Measurements from ENCODE around the gene ZNF442. TPM values are rescaled to one million over a fixed set of nuclear protein-coding genes. Genes with fewer than 3 reads are reported as not detected.
A peak's percentile ranks its signal among the peaks of the same experiment; 100 is the strongest.

Gene ZNF442
- polyA plus RNA-seq (2013): 0.32 and 0.51 TPM in 2 replicates

GRCh38 chr19:12365236-12366162, at the start of gene ZNF442:
TSS of gene ZNF442 (minus strand) at chr19:12365683. CDS start at chr19:12363631, 2,052 bp downstream.
- Histone ChIP-seq H4K8ac (ENCODE audit: low read depth, low read length) (peak within 1 kb of the TSS; percentile 70), H3K9ac (ENCODE audit: low read length) (peak within 1 kb of the TSS; percentile 70), H3K79me2 (ENCODE audit: control insufficient read depth, insufficient read depth, low read length, poor library complexity) (no peaks in the 10 kb centered on the region), H2BK120ac (ENCODE audit: insufficient read depth, low read length, poor library complexity) (peak within 1 kb of the TSS; percentile 27), H3K23ac (ENCODE audit: low read length) (no peak within 1 kb of the TSS), H3K4ac (ENCODE audit: low read depth, low read length) (no peak within 1 kb of the TSS), H3K4me2 (ENCODE audit: low read length) (peak within 1 kb of the TSS; percentile 94), H2BK12ac (ENCODE audit: low read length) (no peak within 1 kb of the TSS), H3K18ac (ENCODE audit: low read length) (no peak within 1 kb of the TSS), H3K79me1 (ENCODE audit: low read length) (peaks cover 2% of the 10 kb centered on the region), H2AFZ (ENCODE audit: insufficient read depth, low read length, poor library complexity) (peak within 1 kb of the TSS; percentile 52), H4K91ac (ENCODE audit: low read depth, low read length) (no peak within 1 kb of the TSS), H3K36me3 (ENCODE audit: control insufficient read depth in 1 of 2, insufficient read depth in 2 of 2, low read length in 2 of 2) (peaks cover 0 to 1% of the 10 kb centered on the region in 2 experiments), H3K27ac (ENCODE audit: low read depth, low read length) (peak within 1 kb of the TSS; percentile 45), H4K12ac (ENCODE audit: low read depth, low read length) (no peak within 1 kb of the TSS), H2AK5ac (ENCODE audit: low read length) (no peak within 1 kb of the TSS), H3K14ac (ENCODE audit: low read length) (no peak within 1 kb of the TSS), H3K4me1 (ENCODE audit: control insufficient read depth in 1 of 2, insufficient read depth in 2 of 2, low read length in 2 of 2) (peaks cover 6% of the 10 kb centered on the region in 2 experiments), H3K4me3 (ENCODE audit: low read depth, low read length) (peak within 1 kb of the TSS; percentile 88), H3K9me3 (ENCODE audit: insufficient read depth, low read depth, low read length) (peaks cover 8% of the 10 kb centered on the region), H3K27me3 (ENCODE audit: insufficient read depth, low read length) (no peaks in the 10 kb centered on the region), H2BK5ac (ENCODE audit: low read depth, low read length, poor library complexity) (no peak within 1 kb of the TSS)
- no CpG with 5 or more reads among the region's 51 CpGs for WGBS (ENCODE audit: extremely low coverage, insufficient coverage, insufficient read length)
- peak; percentile 73 to 91 for DNase-seq

DNA sequence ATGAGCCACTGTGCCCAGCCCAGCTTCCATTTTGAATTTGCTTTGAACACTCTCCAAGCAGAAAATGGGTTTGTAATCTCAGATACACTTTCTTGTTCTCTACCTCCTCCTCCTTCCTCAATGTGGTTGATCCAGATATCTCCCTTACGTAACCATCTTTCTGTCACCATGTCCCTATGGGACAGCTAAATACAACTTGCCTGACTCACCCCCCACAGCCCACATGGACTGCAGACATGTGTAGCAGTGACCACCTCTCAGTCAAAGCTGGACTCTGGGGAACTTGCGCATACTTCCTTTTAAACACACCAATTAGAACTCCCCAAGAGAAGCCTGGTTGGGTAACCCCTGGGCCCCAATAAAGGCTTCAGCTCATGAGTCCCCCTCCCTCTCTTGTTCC, 46.4 kb upstream of the ZNF442 start:
- Histone ChIP-seq H3K36me3 (ENCODE audit: control insufficient read depth in 1 of 2, insufficient read depth in 2 of 2, low read length in 2 of 2) (peaks cover 3% of the 10 kb centered on the region in 2 experiments), H2AK5ac (ENCODE audit: low read length) (no peak overlapping the region), H2BK5ac (ENCODE audit: low read depth, low read length, poor library complexity) (no peak overlapping the region), H3K23ac (ENCODE audit: low read length) (no peak overlapping the region), H4K12ac (ENCODE audit: low read depth, low read length) (no peak overlapping the region), H3K4ac (ENCODE audit: low read depth, low read length) (no peak overlapping the region), H2AFZ (ENCODE audit: insufficient read depth, low read length, poor library complexity) (no peak overlapping the region), H3K27ac (ENCODE audit: low read depth, low read length) (no peak overlapping the region), H4K8ac (ENCODE audit: low read depth, low read length) (no peak overlapping the region), H2BK12ac (ENCODE audit: low read length) (no peak overlapping the region), H3K4me2 (ENCODE audit: low read length) (no peak overlapping the region), H3K14ac (ENCODE audit: low read length) (no peak overlapping the region), H3K4me3 (ENCODE audit: low read depth, low read length) (no peak overlapping the region), H3K9me3 (ENCODE audit: insufficient read depth, low read depth, low read length) (peaks cover 10% of the 10 kb centered on the region), H3K9ac (ENCODE audit: low read length) (no peak overlapping the region), H3K79me1 (ENCODE audit: low read length) (no peaks in the 10 kb centered on the region), H3K27me3 (ENCODE audit: insufficient read depth, low read length) (no peaks in the 10 kb centered on the region), H3K4me1 (ENCODE audit: control insufficient read depth in 1 of 2, insufficient read depth in 2 of 2, low read length in 2 of 2) (no peaks in the 10 kb centered on the region), H2BK120ac (ENCODE audit: insufficient read depth, low read length, poor library complexity) (no peak overlapping the region), H3K79me2 (ENCODE audit: control insufficient read depth, insufficient read depth, low read length, poor library complexity) (no peaks in the 10 kb centered on the region), H4K91ac (ENCODE audit: low read depth, low read length) (no peak overlapping the region), H3K18ac (ENCODE audit: low read length) (no peak overlapping the region)
- WGBS (ENCODE audit: extremely low coverage, insufficient coverage, insufficient read length): no CpG with 5 or more reads among the region's 2 CpGs
- DNase-seq: no peak

DNA sequence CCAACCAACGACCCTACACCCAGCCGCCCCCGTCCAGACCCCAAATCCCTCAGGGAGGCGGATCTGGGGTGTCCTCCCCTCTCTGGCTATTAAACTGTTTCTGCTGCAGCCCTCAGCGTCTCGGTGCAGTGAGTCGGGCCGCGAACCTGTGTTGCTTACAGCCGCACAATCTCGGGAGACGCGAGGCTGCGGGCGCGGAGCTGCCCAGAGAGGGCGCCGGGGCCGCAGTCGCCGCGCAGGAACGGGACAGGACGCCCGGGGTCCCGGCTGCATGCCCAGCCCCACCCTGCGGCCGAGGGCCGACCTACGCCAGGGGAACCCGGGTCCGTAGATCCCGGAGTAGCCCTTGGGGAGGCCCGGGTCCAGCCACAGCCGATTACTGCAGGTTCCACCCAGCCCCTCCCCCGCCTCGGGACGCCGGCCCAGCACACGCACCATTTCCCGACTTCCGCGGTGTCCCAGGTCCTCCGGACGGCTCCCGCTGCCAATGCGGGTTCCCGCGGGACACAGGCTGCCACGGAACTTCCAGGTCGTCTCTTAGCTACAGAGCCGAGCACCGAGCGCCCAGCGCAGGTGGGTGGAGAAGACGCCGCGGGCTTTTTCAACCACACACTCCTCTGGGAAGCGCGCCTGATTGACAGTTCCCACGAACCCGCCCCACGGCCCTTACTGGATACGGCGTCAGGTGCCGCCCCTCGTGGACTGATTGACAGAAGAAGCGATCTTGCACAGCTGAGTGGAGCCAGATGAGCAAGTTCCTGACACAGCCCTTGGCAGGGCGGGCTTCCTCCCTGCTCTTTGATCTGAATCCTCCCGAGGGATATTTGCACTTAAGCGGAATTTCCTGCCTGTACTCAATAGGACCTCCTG, 35.4 kb upstream of the ZNF442 start, which contains the start of gene ZNF799:
Gene ZNF799, minus strand, starts transcription at position 639 of the 870 bp plus-strand sequence. Its CDS starts 201 bp downstream, at position 438.
- Histone ChIP-seq H3K79me1 (ENCODE audit: low read length) (peaks cover 7% of the 10 kb centered on the region), H3K4me2 (ENCODE audit: low read length) (peak within 1 kb of the TSS; percentile 97), H2AK5ac (ENCODE audit: low read length) (peak within 1 kb of the TSS; percentile 74), H3K14ac (ENCODE audit: low read length) (peak within 1 kb of the TSS; percentile 92), H2BK12ac (ENCODE audit: low read length) (peak within 1 kb of the TSS; percentile 92), H3K4me1 (ENCODE audit: control insufficient read depth in 1 of 2, insufficient read depth in 2 of 2, low read length in 2 of 2) (peaks cover 4 to 5% of the 10 kb centered on the region in 2 experiments), H3K9ac (ENCODE audit: low read length) (peak within 1 kb of the TSS; percentile 24), H3K79me2 (ENCODE audit: control insufficient read depth, insufficient read depth, low read length, poor library complexity) (peaks cover 6% of the 10 kb centered on the region), H3K4ac (ENCODE audit: low read depth, low read length) (peak within 1 kb of the TSS; percentile 83), H3K36me3 (ENCODE audit: control insufficient read depth in 1 of 2, insufficient read depth in 2 of 2, low read length in 2 of 2) (no peaks in the 10 kb centered on the region), H2AFZ (ENCODE audit: insufficient read depth, low read length, poor library complexity) (peak within 1 kb of the TSS; percentile 51), H4K8ac (ENCODE audit: low read depth, low read length) (peak within 1 kb of the TSS; percentile 83), H2BK5ac (ENCODE audit: low read depth, low read length, poor library complexity) (peak within 1 kb of the TSS; percentile 85), H4K12ac (ENCODE audit: low read depth, low read length) (peak within 1 kb of the TSS; percentile 77), H3K27ac (ENCODE audit: low read depth, low read length) (peak within 1 kb of the TSS; percentile 93), H3K4me3 (ENCODE audit: low read depth, low read length) (peak within 1 kb of the TSS; percentile 87), H3K18ac (ENCODE audit: low read length) (peak within 1 kb of the TSS; percentile 95), H2BK120ac (ENCODE audit: insufficient read depth, low read length, poor library complexity) (peak within 1 kb of the TSS; percentile 55), H3K9me3 (ENCODE audit: insufficient read depth, low read depth, low read length) (no peaks in the 10 kb centered on the region), H4K91ac (ENCODE audit: low read depth, low read length) (peak within 1 kb of the TSS; percentile 68), H3K27me3 (ENCODE audit: insufficient read depth, low read length) (no peaks in the 10 kb centered on the region), H3K23ac (ENCODE audit: low read length) (no peak within 1 kb of the TSS)
- no CpG with 5 or more reads among the region's 71 CpGs for WGBS (ENCODE audit: extremely low coverage, insufficient coverage, insufficient read length)
- DNase-seq: peak; percentile 99
